Measurements from ENCODE around the gene PPFIBP1. TPM values are rescaled to one million over a fixed set of nuclear protein-coding genes. Genes with fewer than 3 reads are reported as not detected.
A peak's percentile ranks its signal among the peaks of the same experiment; 100 is the strongest.

The PPFIBP1 gene
- total and polyA plus RNA-seq, 9 of the 15 experiments (the other 6 are each of a cell fraction or from before 2014, with no cell fraction given): 0.46 to 3.5 (median 1.8) TPM

- TF ChIP-seq SLC30A9 (CRISPR knock-in tag; IDR thresholded peaks at IDR 0.05) (no peak), ZNF77 (CRISPR knock-in tag; IDR thresholded peaks at IDR 0.05) (no peak), ZSCAN32 (CRISPR knock-in tag; IDR thresholded peaks at IDR 0.05) (no peak), TCF3 (CRISPR knock-in tag; IDR thresholded peaks at IDR 0.05) (peak; percentile 28; the same call in 1 of the 2 replicates), NCOR1 (IDR thresholded peaks at IDR 0.05) (peak; percentile 39), TAL1 (IDR thresholded peaks at IDR 0.05) (0 out of 2 replicates have a peak, but pooled peaks have one; percentile 16), GABPA (tag; conservative IDR thresholded peaks at IDR 0.05; ENCODE audit: low read depth) (0 out of 2 replicates have a peak, but pooled peaks have one; percentile 19), RAD21 (CRISPR knock-in tag; conservative IDR thresholded peaks at IDR 0.05 in 1 of 2, IDR thresholded peaks at IDR 0.05 in 1 of 2) (0 out of 4 replicates have a peak, but pooled peaks of 1 of the 2 experiments have one; percentile 6), MTA3 (IDR thresholded peaks at IDR 0.05; ENCODE audit: borderline replicate concordance) (0 out of 2 replicates have a peak, but pooled peaks have one; percentile 29), CBFA2T3 (IDR thresholded peaks at IDR 0.05) (peak; percentile 27; the same call in 1 of the 2 replicates), BHLHE40 (IDR thresholded peaks at IDR 0.05; ENCODE audit: low read length) (peak; percentile 26; the same call in 1 of the 2 replicates), RFX1 (IDR thresholded peaks at IDR 0.05) (0 out of 2 replicates have a peak, but pooled peaks have one; percentile 0), FOSL1 (tag; conservative IDR thresholded peaks at IDR 0.05) (peak; percentile 65), NR4A1 (CRISPR knock-in tag; IDR thresholded peaks at IDR 0.05) (no peak), NR4A1 (tag; IDR thresholded peaks at IDR 0.05) (0 out of 2 replicates have a peak, but pooled peaks have one; percentile 45), SMARCA4 (IDR thresholded peaks at IDR 0.05) (peak; percentile 54; the same call in 1 of the 2 replicates), CREM (IDR thresholded peaks at IDR 0.05; ENCODE audit: low read depth) (peak; percentile 70), DIDO1 (tag; IDR thresholded peaks at IDR 0.05; ENCODE audit: low read depth) (no peak), GATAD2B (IDR thresholded peaks at IDR 0.05; ENCODE audit: borderline replicate concordance) (no peak), ESRRA (IDR thresholded peaks at IDR 0.05; ENCODE audit: borderline replicate concordance, low read depth) (0 out of 2 replicates have a peak, but pooled peaks have one; percentile 24), NR2C2 (CRISPR knock-in tag; IDR thresholded peaks at IDR 0.05) (no peak), NR2C2 (tag; IDR thresholded peaks at IDR 0.05) (peak; percentile 61), SAP30 (IDR thresholded peaks at IDR 0.05; ENCODE audit: borderline replicate concordance, insufficient read depth, low read depth, low read length, poor library complexity, severe bottlenecking) (no peak), ATF7 (IDR thresholded peaks at IDR 0.05) (peak; percentile 51; the same call in 1 of the 2 replicates), CEBPB (tag; IDR thresholded peaks at IDR 0.05) (peak; percentile 100), MAZ (CRISPR knock-in tag; conservative IDR thresholded peaks at IDR 0.05 in 1 of 2, IDR thresholded peaks at IDR 0.05 in 1 of 2) (peak in 1 of 2 experiments; percentile 40; a peak in 1 of 4 replicates)
Measured at GRCh38 chr12:27549801-27550652, 26.0 kb downstream of the PPFIBP1 start (continued).

Data from K562 (cell line).